Activated CD4-positive, alpha-beta T cell treated with anti-CD3 and anti-CD28 coated beads for 4 hours (primary cell): ENCODE data around the gene GRB2.
"Not testable (repeated sequence)": the region's sequence is repeated elsewhere in the genome, so short reads cannot be mapped to it uniquely, and the experiment has no call there.

Source experiments
- DNase-seq, 2 donors: peaks; one replicate each; pipeline ENCODE4 v3.0.0-alpha.2; 2020

GRB2 gene

GRCh38 chr17:75384751-75385150 lies 20.7 kb downstream of the GRB2 start:
- DNase-seq = no peak

- no peak for DNase-seq
These were observed 21.7 kb downstream of the GRB2 start for GRCh38 chr17:75383842-75384195.

- DNase-seq = no peak
These were observed 24.7 kb downstream of the GRB2 start for GRCh38 chr17:75380750-75381149.

GRCh38 chr17:75380315-75380714 lies 25.2 kb downstream of the GRB2 start:
- DNase-seq = no peak

- not testable (repeated sequence) for DNase-seq
These were observed 26.1 kb downstream of the GRB2 start for GRCh38 chr17:75379426-75379825.

- DNase-seq = no peak
These were observed 32.2 kb downstream of the GRB2 start for GRCh38 chr17:75373280-75373679.

- no peak for DNase-seq
These were observed 33.5 kb downstream of the GRB2 start for GRCh38 chr17:75371981-75372380.

GRCh38 chr17:75371339-75371738 lies 34.1 kb downstream of the GRB2 start:
- DNase-seq = no peak

GRCh38 chr17:75370286-75370915 lies 35.1 kb downstream of the GRB2 start:
- no peak for DNase-seq

- not testable (repeated sequence) for DNase-seq
These were observed 37.4 kb downstream of the GRB2 start for GRCh38 chr17:75367838-75368789.

GRCh38 chr17:75367312-75367711 lies 38.2 kb downstream of the GRB2 start:
- no peak for DNase-seq

GRCh38 chr17:75366432-75366831 lies 39.0 kb downstream of the GRB2 start:
- no peak for DNase-seq

GRCh38 chr17:75365931-75366275 lies 39.6 kb downstream of the GRB2 start:
- no peak for DNase-seq

- no peak for DNase-seq
These were observed 40.2 kb downstream of the GRB2 start for GRCh38 chr17:75365009-75365930.

- DNase-seq = no peak
These were observed 41.4 kb downstream of the GRB2 start for GRCh38 chr17:75364078-75364477.

GRCh38 chr17:75361996-75362395 lies 43.5 kb downstream of the GRB2 start:
- DNase-seq = no peak

GRCh38 chr17:75361344-75361743 lies 44.1 kb downstream of the GRB2 start:
- DNase-seq = no peak

- DNase-seq = no peak
These were observed 49.1 kb downstream of the GRB2 start for GRCh38 chr17:75356260-75356937.

GRCh38 chr17:75353176-75353575 lies 52.3 kb downstream of the GRB2 start:
- DNase-seq = no peak

GRCh38 chr17:75352079-75352569 lies 53.4 kb downstream of the GRB2 start:
- DNase-seq = no peak

- DNase-seq = no peak
These were observed 54.8 kb downstream of the GRB2 start for GRCh38 chr17:75350706-75351105.

- DNase-seq = no peak
These were observed 55.4 kb downstream of the GRB2 start for GRCh38 chr17:75350029-75350428.

GRCh38 chr17:75349589-75349988 lies 55.9 kb downstream of the GRB2 start:
- no peak for DNase-seq
